ENCODE data around the gene ZFAND2A.
"Not testable (repeated sequence)": the region's sequence is repeated elsewhere in the genome, so short reads cannot be mapped to it uniquely, and the experiment has no call there.

GRCh38 chr7:1205742-1206141 is 45.7 kb upstream of the ZFAND2A start:
- not testable (repeated sequence) for TF ChIP-seq CTCF, POLR2A (IDR thresholded peaks at IDR 0.05)

All from uterus (tissue), 2 donors.